GM13977 (cell line): ENCODE measurements around the gene GRPEL1.

Source experiments
- DNase-seq: peaks from one replicate; pipeline ENCODE4 v3.0.0; 2012; ENCODE audit warnings: low spot score
- in situ Hi-C: fragments of 300-500 bp; cut with MboI; formaldehyde crosslinking; loops from one replicate; pipeline ENCODE4 v1.12.0; 2022; ENCODE audit warnings: low sequenced_read_pairs, low pct_unique_long_range_greater_than_20kb, mixed read lengths, inconsistent platforms; ENCODE audit not compliant: unreplicated experiment
- TF ChIP-seq, protein P1 (sequence below): IDR thresholded peaks from 2 replicates; pipeline ENCODE4 v1.5.1; 2012; ENCODE audit warnings: mild to moderate bottlenecking, control low read depth; ENCODE audit not compliant: insufficient read depth; ENCODE audit errors: extremely low read depth, missing control alignments

GRPEL1 gene

DNA sequence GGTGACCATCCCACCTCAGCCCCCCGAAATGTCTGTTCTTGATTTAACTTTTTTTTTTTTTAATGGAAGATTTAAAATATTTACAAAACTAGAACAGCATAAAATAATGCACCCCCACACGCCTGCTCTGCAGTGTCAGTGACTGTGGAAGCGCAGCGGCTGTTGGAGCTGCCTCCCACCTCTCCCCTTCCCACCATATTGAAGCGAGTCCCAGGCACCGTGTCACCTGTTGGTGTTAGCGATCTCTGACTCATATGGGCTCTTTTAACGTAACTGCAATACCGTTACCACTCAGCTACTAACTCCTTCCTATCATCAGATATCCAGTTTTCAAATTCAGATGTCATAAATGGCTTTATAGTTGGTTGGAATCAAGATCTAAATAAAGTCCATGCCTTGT, 41.8 kb downstream of the GRPEL1 start:
- TF ChIP-seq, protein P1, sequence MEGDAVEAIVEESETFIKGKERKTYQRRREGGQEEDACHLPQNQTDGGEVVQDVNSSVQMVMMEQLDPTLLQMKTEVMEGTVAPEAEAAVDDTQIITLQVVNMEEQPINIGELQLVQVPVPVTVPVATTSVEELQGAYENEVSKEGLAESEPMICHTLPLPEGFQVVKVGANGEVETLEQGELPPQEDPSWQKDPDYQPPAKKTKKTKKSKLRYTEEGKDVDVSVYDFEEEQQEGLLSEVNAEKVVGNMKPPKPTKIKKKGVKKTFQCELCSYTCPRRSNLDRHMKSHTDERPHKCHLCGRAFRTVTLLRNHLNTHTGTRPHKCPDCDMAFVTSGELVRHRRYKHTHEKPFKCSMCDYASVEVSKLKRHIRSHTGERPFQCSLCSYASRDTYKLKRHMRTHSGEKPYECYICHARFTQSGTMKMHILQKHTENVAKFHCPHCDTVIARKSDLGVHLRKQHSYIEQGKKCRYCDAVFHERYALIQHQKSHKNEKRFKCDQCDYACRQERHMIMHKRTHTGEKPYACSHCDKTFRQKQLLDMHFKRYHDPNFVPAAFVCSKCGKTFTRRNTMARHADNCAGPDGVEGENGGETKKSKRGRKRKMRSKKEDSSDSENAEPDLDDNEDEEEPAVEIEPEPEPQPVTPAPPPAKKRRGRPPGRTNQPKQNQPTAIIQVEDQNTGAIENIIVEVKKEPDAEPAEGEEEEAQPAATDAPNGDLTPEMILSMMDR: no peak
- in situ Hi-C loops: no loop called here

DNA sequence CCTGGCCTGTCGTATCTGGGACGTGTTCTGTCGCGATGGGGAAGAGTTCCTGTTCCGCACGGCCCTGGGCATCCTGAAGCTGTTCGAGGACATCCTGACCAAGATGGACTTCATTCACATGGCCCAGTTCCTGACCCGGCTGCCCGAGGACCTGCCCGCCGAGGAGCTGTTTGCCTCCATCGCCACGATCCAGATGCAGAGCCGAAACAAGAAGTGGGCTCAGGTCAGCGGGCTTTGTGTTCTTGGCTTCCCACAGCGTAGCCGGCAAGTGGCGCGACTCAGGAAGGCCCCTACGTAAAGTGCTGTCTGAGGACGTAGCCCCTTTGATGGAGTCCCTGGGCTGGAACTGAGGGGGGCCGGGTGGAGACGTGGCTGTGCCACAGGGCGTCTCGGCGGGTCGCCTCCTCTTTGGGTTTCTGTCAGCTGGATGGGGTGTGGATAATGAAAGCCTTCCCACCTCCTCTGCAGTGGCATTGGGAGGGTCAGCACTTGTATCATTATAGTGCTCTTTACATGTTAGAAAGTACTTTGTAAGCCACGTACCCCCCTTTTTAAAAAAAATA, 42.7 kb downstream of the GRPEL1 start:
- in situ Hi-C loops: no loop called here
- DNase-seq: no peak
- TF ChIP-seq, protein P1: no peak

More for the DNA sequence above, 41.8 kb downstream of the GRPEL1 start:
- DNase-seq: no peak

DNA sequence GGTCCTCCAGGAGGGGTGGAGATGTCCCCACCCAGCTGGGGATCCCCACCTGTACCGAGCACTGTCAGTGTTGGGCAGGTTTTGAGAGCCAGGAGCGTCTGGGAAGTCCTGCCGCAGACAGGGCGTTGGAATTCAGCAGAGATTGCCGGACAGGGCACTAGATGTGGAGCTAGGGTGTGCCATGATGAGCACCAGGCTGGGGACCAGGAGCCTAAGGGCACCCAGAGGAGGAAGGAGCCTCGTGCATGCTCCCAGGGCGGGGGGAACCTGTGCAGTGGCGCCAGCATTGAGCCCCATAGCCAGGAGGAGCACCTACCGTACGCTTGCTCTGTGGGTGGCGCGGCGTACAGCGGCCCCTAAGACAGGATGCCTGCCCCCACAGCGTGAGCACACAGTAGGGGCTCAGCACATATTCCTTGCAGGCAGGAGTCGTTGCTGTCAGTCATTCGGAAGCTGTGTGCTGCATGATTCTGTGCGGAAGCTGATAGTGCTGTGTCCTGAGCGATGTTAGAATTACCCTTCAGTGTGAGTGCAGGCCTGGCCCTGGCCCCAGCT, 43.5 kb downstream of the GRPEL1 start:
- DNase-seq: no peak
- TF ChIP-seq, protein P1: no peak
- in situ Hi-C loops: no loop called here

DNA sequence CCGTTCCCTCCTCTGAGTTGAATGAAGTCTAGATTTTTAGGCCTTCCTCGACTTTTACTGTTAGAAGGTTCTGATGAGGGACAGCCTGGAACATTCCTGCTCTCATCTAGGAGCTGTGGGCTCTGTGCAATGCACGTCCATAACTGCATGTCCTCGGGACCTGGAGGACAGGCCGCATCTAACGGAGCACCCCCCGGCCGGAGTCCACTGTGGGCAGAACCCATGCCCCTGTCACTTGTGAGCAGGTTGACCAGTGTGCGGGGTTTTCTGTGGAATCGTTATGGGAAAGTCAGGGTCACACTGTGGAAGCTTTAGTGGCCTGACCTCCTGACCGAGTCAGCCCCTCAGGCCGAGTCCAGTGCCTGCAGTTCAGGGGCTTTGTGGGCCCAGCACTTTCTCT, 44.0 kb downstream of the GRPEL1 start:
- TF ChIP-seq, protein P1: no peak
- DNase-seq: no peak
- in situ Hi-C loops: no loop called here

DNA sequence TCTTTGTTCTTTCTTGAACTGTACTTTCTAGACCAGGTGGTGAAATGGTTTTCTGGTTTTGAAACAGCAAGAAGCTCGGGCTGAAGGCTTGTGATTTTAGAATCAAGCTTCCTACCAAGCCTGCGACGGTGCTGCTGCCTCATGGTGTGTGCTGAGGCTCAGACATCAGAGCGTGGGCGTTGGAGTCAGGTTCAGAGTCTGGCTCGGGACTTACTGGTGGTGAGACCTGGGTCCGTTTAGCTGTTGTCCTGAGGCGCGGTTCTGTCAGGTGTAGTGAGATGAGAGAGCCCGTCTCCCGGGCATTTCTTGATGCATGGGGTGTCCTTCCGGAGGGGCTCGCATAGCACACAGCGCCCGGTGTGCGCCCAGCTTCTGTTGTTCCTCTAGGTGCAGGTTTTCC, 44.4 kb downstream of the GRPEL1 start:
- no peak for DNase-seq
- in situ Hi-C loops: no loop called here
- TF ChIP-seq, protein P1: no peak

DNA sequence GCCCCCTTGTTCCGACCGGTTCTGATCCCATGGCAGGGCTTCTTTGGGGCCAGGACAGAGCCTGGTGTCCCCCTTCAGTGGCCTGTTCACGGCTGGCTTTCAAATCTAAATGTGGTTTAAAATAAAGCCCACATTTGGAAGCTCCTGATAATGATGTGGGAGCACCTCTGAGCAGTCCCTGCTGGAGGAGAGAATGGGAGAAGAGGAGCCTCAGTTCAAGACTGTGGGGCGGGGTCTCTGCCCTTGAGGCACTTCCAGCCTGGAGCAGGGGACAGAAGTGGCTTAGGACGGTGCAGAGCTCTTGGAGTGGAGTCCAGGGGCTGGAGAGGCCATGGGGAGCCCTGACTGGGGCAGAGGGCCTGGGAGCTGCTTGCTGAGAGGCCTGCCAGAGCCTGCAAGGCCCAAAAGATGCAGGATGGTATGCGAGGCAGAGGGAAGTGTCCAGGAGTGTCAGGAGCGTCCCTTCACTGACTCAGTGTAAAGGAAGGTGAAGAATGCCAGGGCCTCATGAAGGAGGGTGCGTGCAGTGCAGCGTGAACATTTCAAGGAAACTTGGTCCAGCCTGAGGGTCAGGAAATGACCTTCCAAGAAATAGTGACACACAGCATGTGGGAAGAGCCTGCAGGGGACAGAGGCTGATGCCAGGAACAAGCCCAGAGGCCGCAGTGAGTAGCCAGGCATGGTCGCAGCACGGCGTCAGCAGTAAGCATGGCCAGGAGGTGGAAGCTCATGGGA, 45.8 kb downstream of the GRPEL1 start:
- TF ChIP-seq, protein P1: no peak
- DNase-seq: no peak
- in situ Hi-C loops: no loop called here
